ENCODE results near the gene DENND1A.

DNA sequence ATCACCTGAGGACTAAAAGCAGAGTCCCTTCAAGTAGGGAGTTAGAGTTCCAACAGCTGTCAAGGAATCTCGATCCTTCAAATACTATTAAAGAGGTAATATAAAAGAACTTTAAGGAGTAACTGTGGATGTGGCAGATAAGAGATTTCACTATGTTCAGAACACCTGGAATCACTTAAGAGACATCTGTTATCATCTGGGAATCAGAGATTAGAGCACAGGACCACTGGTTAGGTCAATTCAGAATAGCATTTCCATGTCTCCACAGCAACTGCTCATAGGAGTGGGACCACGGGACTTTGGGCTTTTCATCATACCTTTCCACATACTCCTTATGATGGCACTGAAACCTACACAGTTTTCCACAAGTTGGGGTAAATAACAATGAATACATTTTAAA, 216.6 kb downstream of the DENND1A start:
- TF ChIP-seq CTCF (IDR thresholded peaks at IDR 0.05; ENCODE audit: insufficient read depth, low read length, poor library complexity, severe bottlenecking) (no peak), EZH2phosphoT487 (conservative IDR thresholded peaks at IDR 0.05; ENCODE audit: low read length) (no peak)

Data from SU-DHL-6 (cell line).